BLaER1 (cell line): ENCODE measurements around the gene ACOT7.
A peak's percentile ranks its signal among the peaks of the same experiment; 100 is the strongest.

ENCODE experiments used
- H3K27ac ChIP-seq: shearing (Covaris generic); formaldehyde crosslinking; 2 replicates; pipeline ENCODE4 v1.8.1; 2022
- H3K27me3 ChIP-seq: shearing (Covaris generic); formaldehyde crosslinking; 2 replicates; pipeline ENCODE4 v1.8.1; 2022
- H3K36me3 ChIP-seq: shearing (Covaris generic); formaldehyde crosslinking; 2 replicates; pipeline ENCODE4 v1.8.1; 2022
- H3K4me1 ChIP-seq: shearing (Covaris generic); formaldehyde crosslinking; 2 replicates; pipeline ENCODE4 v1.8.1; 2022
- H3K4me2 ChIP-seq: shearing (Covaris generic); formaldehyde crosslinking; 2 replicates; pipeline ENCODE4 v1.8.1; 2022
- H3K4me3 ChIP-seq: shearing (Covaris generic); formaldehyde crosslinking; 2 replicates; pipeline ENCODE4 v1.8.1; 2022
- H3K9ac ChIP-seq: shearing (Covaris generic); formaldehyde crosslinking; 2 replicates; pipeline ENCODE4 v1.8.1; 2022
- H3K9me3 ChIP-seq: shearing (Covaris generic); formaldehyde crosslinking; 2 replicates; pipeline ENCODE4 v1.8.1; 2022
- H4K20me1 ChIP-seq: shearing (Covaris generic); formaldehyde crosslinking; 2 replicates; pipeline ENCODE4 v1.8.1; 2022
- Cebpa-rat ChIP-seq: shearing (Covaris generic); IDR thresholded peaks from 2 replicates; pipeline ENCODE4 v1.8.1; 2022

ACOT7 gene

GRCh38 chr1:6253380-6253779, 140.2 kb downstream of the ACOT7 start:
- Histone ChIP-seq H3K27ac (no peak overlapping the region), H3K4me2 (no peak overlapping the region), H3K36me3 (peaks cover 26% of the 10 kb centered on the region; the same call in 1 of the 2 replicates), H3K4me1 (peaks cover 20% of the 10 kb centered on the region), H3K9me3 (no peaks in the 10 kb centered on the region), H3K9ac (no peak overlapping the region), H3K27me3 (peaks cover 40% of the 10 kb centered on the region), H3K4me3 (no peak overlapping the region), H4K20me1 (peaks cover 98% of the 10 kb centered on the region)
- TF ChIP-seq Cebpa-rat = no peak

- Histone ChIP-seq H3K27ac (no peak overlapping the region), H3K9me3 (no peaks in the 10 kb centered on the region), H3K4me1 (peaks cover 27% of the 10 kb centered on the region), H3K4me3 (no peak overlapping the region), H3K9ac (no peak overlapping the region), H4K20me1 (peaks cover 98% of the 10 kb centered on the region), H3K27me3 (peaks cover 47% of the 10 kb centered on the region), H3K4me2 (no peak overlapping the region), H3K36me3 (peaks cover 21% of the 10 kb centered on the region; the same call in 1 of the 2 replicates)
- TF ChIP-seq Cebpa-rat = no peak
Measured at GRCh38 chr1:6252374-6252710, 141.2 kb downstream of the ACOT7 start.

GRCh38 chr1:6251681-6252373, 141.7 kb downstream of the ACOT7 start:
- no peaks in the 10 kb centered on the region for H3K9me3 ChIP-seq
- peaks cover 50% of the 10 kb centered on the region for H3K27me3 ChIP-seq
- H4K20me1 ChIP-seq = peaks cover 98% of the 10 kb centered on the region
- no peak for TF ChIP-seq Cebpa-rat
- no peak overlapping the region for H3K4me3 ChIP-seq
- H3K4me1 ChIP-seq = peaks cover 32% of the 10 kb centered on the region
- peaks cover 21% of the 10 kb centered on the region; the same call in 1 of the 2 replicates for H3K36me3 ChIP-seq
- H3K4me2 ChIP-seq = no peak overlapping the region
- H3K9ac ChIP-seq = no peak overlapping the region
- no peak overlapping the region for H3K27ac ChIP-seq

- no peak overlapping the region for H3K27ac ChIP-seq
- no peak overlapping the region for H3K4me3 ChIP-seq
- no peak overlapping the region for H3K4me2 ChIP-seq
- peaks cover 56% of the 10 kb centered on the region for H3K27me3 ChIP-seq
- peaks cover 21% of the 10 kb centered on the region; the same call in 1 of the 2 replicates for H3K36me3 ChIP-seq
- TF ChIP-seq Cebpa-rat = no peak
- H3K4me1 ChIP-seq = peaks cover 38% of the 10 kb centered on the region
- H3K9me3 ChIP-seq = no peaks in the 10 kb centered on the region
- H4K20me1 ChIP-seq = peaks cover 98% of the 10 kb centered on the region
- no peak overlapping the region for H3K9ac ChIP-seq
Measured at GRCh38 chr1:6251233-6251632, 142.3 kb downstream of the ACOT7 start.

- Histone ChIP-seq H3K27me3 (peaks cover 68% of the 10 kb centered on the region), H3K4me1 (peaks cover 50% of the 10 kb centered on the region), H3K9ac (peak overlapping the region; percentile 53; the same call in 1 of the 2 replicates), H3K9me3 (no peaks in the 10 kb centered on the region), H4K20me1 (peaks cover 98% of the 10 kb centered on the region), H3K27ac (no peak overlapping the region), H3K4me3 (peak overlapping the region; percentile 59), H3K4me2 (peak overlapping the region; percentile 96), H3K36me3 (peaks cover 21% of the 10 kb centered on the region; the same call in 1 of the 2 replicates)
- TF ChIP-seq Cebpa-rat = no peak
Measured at GRCh38 chr1:6249739-6250689, 143.6 kb downstream of the ACOT7 start.

- Histone ChIP-seq H3K9me3 (no peaks in the 10 kb centered on the region), H3K9ac (peak overlapping the region; percentile 53; the same call in 1 of the 2 replicates), H3K27ac (no peak overlapping the region), H3K4me1 (peaks cover 57% of the 10 kb centered on the region), H3K4me2 (peak overlapping the region; percentile 96), H3K36me3 (peaks cover 13% of the 10 kb centered on the region; the same call in 1 of the 2 replicates), H3K27me3 (peaks cover 74% of the 10 kb centered on the region), H3K4me3 (peak overlapping the region; percentile 59), H4K20me1 (peaks cover 89% of the 10 kb centered on the region)
- TF ChIP-seq Cebpa-rat = no peak
Measured at GRCh38 chr1:6248932-6249738, 144.4 kb downstream of the ACOT7 start.

- H3K9me3 ChIP-seq = no peaks in the 10 kb centered on the region
- H3K27me3 ChIP-seq = peaks cover 82% of the 10 kb centered on the region
- H3K36me3 ChIP-seq = peaks cover 4% of the 10 kb centered on the region; the same call in 1 of the 2 replicates
- H3K4me3 ChIP-seq = no peak overlapping the region
- no peak overlapping the region for H3K27ac ChIP-seq
- TF ChIP-seq Cebpa-rat = no peak
- peaks cover 65% of the 10 kb centered on the region for H3K4me1 ChIP-seq
- H3K9ac ChIP-seq = no peak overlapping the region
- H3K4me2 ChIP-seq = peak overlapping the region; percentile 96
- H4K20me1 ChIP-seq = peaks cover 84% of the 10 kb centered on the region
Measured at GRCh38 chr1:6248161-6248776, 145.3 kb downstream of the ACOT7 start.

- H3K9ac ChIP-seq = no peak overlapping the region
- no peak for TF ChIP-seq Cebpa-rat
- no peak overlapping the region for H3K27ac ChIP-seq
- peaks cover 71% of the 10 kb centered on the region for H3K4me1 ChIP-seq
- H3K4me3 ChIP-seq = no peak overlapping the region
- peaks cover 88% of the 10 kb centered on the region for H3K27me3 ChIP-seq
- H4K20me1 ChIP-seq = peaks cover 82% of the 10 kb centered on the region
- peak overlapping the region; percentile 84; the same call in 1 of the 2 replicates for H3K4me2 ChIP-seq
- H3K9me3 ChIP-seq = no peaks in the 10 kb centered on the region
- H3K36me3 ChIP-seq = no peaks in the 10 kb centered on the region
Measured at GRCh38 chr1:6247651-6248050, 145.9 kb downstream of the ACOT7 start.
